Stomach (tissue), 9 donors: ENCODE measurements around the gene CEP170. TPM values are rescaled to one million over a fixed set of nuclear protein-coding genes. Genes with fewer than 3 reads are reported as not detected.
A peak's percentile ranks its signal among the peaks of the same experiment; 100 is the strongest.

Source experiments
- DNase-seq, 2 donors: peaks; one replicate each; pipeline versions ENCODE4 v3.0.0 to v3.0.0-alpha.2; 2013 to 2019
- H3K27ac ChIP-seq, 5 donors: fragments of 200-600 bp in 4 of 5; sonication (generic) in 4 of 5; one replicate each; pipeline ENCODE4 v1.5.1; 2013 to 2019; ENCODE audit warnings: mild to moderate bottlenecking in 1 of 5, moderate library complexity in 1 of 5
- H3K27me3 ChIP-seq, 3 donors: fragments of 200-600 bp; sonication (generic); one replicate each; pipeline ENCODE4 v1.5.1; 2017 to 2019; ENCODE audit warnings: mixed run types in 1 of 3
- H3K36me3 ChIP-seq, 4 donors: fragments of 200-600 bp; sonication (generic); 1 replicate in 3 of 4; 2 replicates in 1 of 4; pipeline ENCODE4 v1.5.1; 2016 to 2019
- H3K4me1 ChIP-seq, 4 donors: fragments of 200-600 bp; sonication (generic); one replicate each; pipeline ENCODE4 v1.5.1; 2016 to 2019
- H3K4me3 ChIP-seq, 4 donors: fragments of 200-600 bp; sonication (generic) in 3 of 4; one replicate each; pipeline ENCODE4 v1.5.1; 2016 to 2019; ENCODE audit warnings: mild to moderate bottlenecking in 1 of 4
- H3K9me3 ChIP-seq, 4 donors: fragments of 200-600 bp; sonication (generic); one replicate each; pipeline ENCODE4 v1.5.1; 2016 to 2019
- CTCF ChIP-seq, 7 experiments: fragments of 450-650 bp in 4 of 7; fragments of 200-600 bp in 3 of 7; sonication (generic) in 3 of 7; IDR thresholded peaks; one replicate each; pipeline ENCODE4 v1.5.1; 2016 to 2019; ENCODE audit warnings: antibody characterized with exemption in 7 of 7, control low read depth in 2 of 7, mild to moderate bottlenecking in 1 of 7
- EP300 ChIP-seq: sonication (generic); formaldehyde crosslinking; IDR thresholded peaks from one replicate; pipeline ENCODE4 v1.6.1; 2017; ENCODE audit warnings: antibody characterized with exemption
- POLR2A ChIP-seq, 4 donors: fragments of 450-650 bp; IDR thresholded peaks; one replicate each; pipeline ENCODE4 v1.6.1; 2016; ENCODE audit warnings: antibody characterized with exemption in 4 of 4, control low read depth in 2 of 4, mild to moderate bottlenecking in 1 of 4, moderate library complexity in 1 of 4
- POLR2AphosphoS5 ChIP-seq, 3 donors: sonication (generic); formaldehyde crosslinking; IDR thresholded peaks; one replicate each; pipeline ENCODE4 v1.6.1; 2016; ENCODE audit warnings: antibody characterized with exemption in 3 of 3
- WGBS, 5 donors: extraction: QIAGEN DNeasy Blood & Tissue Kit in 3 of 5; methylation state at CpG; one replicate each; pipeline versions ENCODE4 v1.1.5 to v1.1.7; 2013 to 2018; 5-methylcytosine and 5-hydroxymethylcytosine counted together
- intact Hi-C: fragments of 100-400 bp; cut with DNase I; formaldehyde crosslinking; loops from one replicate; pipeline ENCODE4 v1.15.1; 2023; ENCODE audit warnings: low total_unique reads
- polyA plus RNA-seq, 3 donors: library from polyadenylated mRNA; stranded (reverse); fragments of 200-250 nt; gene quantifications; one replicate each; pipeline ENCODE4 v1.2.3, GENCODE V29; 2013
- total RNA-seq, 5 donors: library from RNA; depleted of rRNA; stranded (reverse); fragments of >200 nt; gene quantifications; one replicate each; pipeline versions ENCODE4 v1.1.0 to v1.2.3, GENCODE V29; 2014 to 2016
- donor health status: healthy with polysubstance abuse.
- donor health status: Bipolar disorder and iron deficiency.
- donor health status: healthy.

Gene CEP170
- total and polyA plus RNA-seq, 8 donors: 0.87 to 71.0 (median 12.9) TPM

- DNase-seq: no peak
- WGBS, 5 donors: 92 to 98% (median 93%) methylated on average over 3 of the region's 3 CpGs
- Histone ChIP-seq H3K36me3 (no peaks in the 10 kb centered on the region), H3K27me3 (no peaks in the 10 kb centered on the region), H3K9me3 (no peaks in the 10 kb centered on the region), H3K27ac (no peak overlapping the region), H3K4me3 (no peak overlapping the region), H3K4me1 (peaks cover 4 to 65% (median 24%) of the 10 kb centered on the region in 4 donors)
- intact Hi-C loops: no loop called here
- no peak for TF ChIP-seq EP300
- no peak for TF ChIP-seq POLR2A (IDR thresholded peaks at IDR 0.05)
- TF ChIP-seq CTCF (IDR thresholded peaks at IDR 0.05): no peak
- no peak for TF ChIP-seq POLR2AphosphoS5 (IDR thresholded peaks at IDR 0.05)
These were observed 5.9 kb downstream of the CEP170 start for GRCh38 chr1:243249214-243249613.

GRCh38 chr1:243247901-243248300, 7.2 kb downstream of the CEP170 start:
- Histone ChIP-seq H3K4me3 (no peak overlapping the region), H3K36me3 (no peaks in the 10 kb centered on the region), H3K27me3 (no peaks in the 10 kb centered on the region), H3K27ac (peak overlapping the region in 1 of 5 donors; percentile 5), H3K9me3 (no peaks in the 10 kb centered on the region), H3K4me1 (peaks cover 0 to 57% (median 16%) of the 10 kb centered on the region in 4 donors)
- intact Hi-C loops: no loop called here
- no peak for DNase-seq
- 74 to 89% (median 84%) methylated on average over 3 of the region's 3 CpGs for WGBS, 5 donors
- TF ChIP-seq CTCF (IDR thresholded peaks at IDR 0.05) (no peak), POLR2AphosphoS5 (IDR thresholded peaks at IDR 0.05) (no peak), POLR2A (IDR thresholded peaks at IDR 0.05) (no peak), EP300 (no peak)

- intact Hi-C loops: no loop called here
- WGBS, 5 donors: 83 to 90% (median 89%) methylated on average over 1 of the region's 1 CpG
- H3K27ac ChIP-seq: peak overlapping the region in 1 of 5 donors; percentile 5
These were observed 8.2 kb downstream of the CEP170 start for GRCh38 chr1:243246916-243247315.

GRCh38 chr1:243244432-243244841, 10.6 kb downstream of the CEP170 start:
- H3K4me1 ChIP-seq: peaks cover 0 to 26% (median 2%) of the 10 kb centered on the region in 4 donors
- DNase-seq: no peak
- H3K36me3 ChIP-seq: no peaks in the 10 kb centered on the region
- H3K4me3 ChIP-seq: no peak overlapping the region
- no peaks in the 10 kb centered on the region for H3K27me3 ChIP-seq
- no peak overlapping the region for H3K27ac ChIP-seq
- WGBS, 5 donors: 76 to 92% (median 90%) methylated on average over 9 of the region's 9 CpGs
- intact Hi-C loops: no loop called here
- TF ChIP-seq CTCF (IDR thresholded peaks at IDR 0.05) (no peak), POLR2A (IDR thresholded peaks at IDR 0.05) (no peak), EP300 (no peak), POLR2AphosphoS5 (IDR thresholded peaks at IDR 0.05) (no peak)
- no peaks in the 10 kb centered on the region for H3K9me3 ChIP-seq

More at GRCh38 chr1:243246916-243247315, 8.2 kb downstream of the CEP170 start:
- TF ChIP-seq CTCF (IDR thresholded peaks at IDR 0.05) (no peak), POLR2AphosphoS5 (IDR thresholded peaks at IDR 0.05) (no peak), POLR2A (IDR thresholded peaks at IDR 0.05) (no peak), EP300 (no peak)
- Histone ChIP-seq H3K27me3 (no peaks in the 10 kb centered on the region), H3K4me3 (no peak overlapping the region), H3K4me1 (peaks cover 0 to 47% (median 11%) of the 10 kb centered on the region in 4 donors), H3K36me3 (no peaks in the 10 kb centered on the region), H3K9me3 (no peaks in the 10 kb centered on the region)
- DNase-seq: no peak
